ENCODE results near the gene TNFRSF12A. TPM values are rescaled to one million over a fixed set of nuclear protein-coding genes. Genes with fewer than 3 reads are reported as not detected.

TNFRSF12A gene
- total and polyA plus RNA-seq, 4 donors = 4.5 to 9.9 (median 6.3) TPM

GRCh38 chr16:3017344-3017743 is 2.8 kb upstream of the TNFRSF12A start:
- H3K27me3 ChIP-seq (ENCODE audit: control insufficient read depth, insufficient read depth, low read length) = peaks cover 68% of the 10 kb centered on the region
- WGBS (ENCODE audit: insufficient coverage) = 15% methylated on average over 20 of the region's 20 CpGs
- peaks cover 46% of the 10 kb centered on the region for H3K4me1 ChIP-seq (ENCODE audit: control insufficient read depth, insufficient read depth, low read length)
- DNase-seq (ENCODE audit: low read depth in 4 of 6, low spot score in 6 of 6) = no peak
- peaks cover 4% of the 10 kb centered on the region for H3K36me3 ChIP-seq (ENCODE audit: control insufficient read depth, insufficient read depth, low read length)
- H3K9me3 ChIP-seq (ENCODE audit: control insufficient read depth, insufficient read depth, low read length) = no peaks in the 10 kb centered on the region
- H3K4me3 ChIP-seq (ENCODE audit: low read depth, low read length) = no peak overlapping the region
- H3K27ac ChIP-seq (ENCODE audit: low read depth, low read length) = no peak overlapping the region

- DNase-seq (ENCODE audit: low read depth in 4 of 6, low spot score in 6 of 6) = peak in 2 of 6 donors; percentile 10 to 26
- Histone ChIP-seq H3K4me1 (ENCODE audit: control insufficient read depth, insufficient read depth, low read length) (peaks cover 46% of the 10 kb centered on the region), H3K36me3 (ENCODE audit: control insufficient read depth, insufficient read depth, low read length) (peaks cover 4% of the 10 kb centered on the region), H3K9me3 (ENCODE audit: control insufficient read depth, insufficient read depth, low read length) (no peaks in the 10 kb centered on the region), H3K27ac (ENCODE audit: low read depth, low read length) (no peak within 1 kb of the TSS), H3K27me3 (ENCODE audit: control insufficient read depth, insufficient read depth, low read length) (peaks cover 62% of the 10 kb centered on the region), H3K4me3 (ENCODE audit: low read depth, low read length) (no peak within 1 kb of the TSS)
- WGBS (ENCODE audit: insufficient coverage) = under 1% methylated on average over 38 of the region's 52 CpGs
Observed at GRCh38 chr16:3017794-3018506, 2.2 kb upstream of the TNFRSF12A start, which contains the start of gene CLDN6. TSS of gene CLDN6 (minus strand) at chr16:3018183. CDS start at chr16:3016021, 2,162 bp downstream.

- WGBS (ENCODE audit: insufficient coverage) = 38% methylated on average over 39 of the region's 40 CpGs
- Histone ChIP-seq H3K4me1 (ENCODE audit: control insufficient read depth, insufficient read depth, low read length) (peaks cover 58% of the 10 kb centered on the region), H3K27me3 (ENCODE audit: control insufficient read depth, insufficient read depth, low read length) (peaks cover 45% of the 10 kb centered on the region), H3K36me3 (ENCODE audit: control insufficient read depth, insufficient read depth, low read length) (peaks cover 7% of the 10 kb centered on the region), H3K9me3 (ENCODE audit: control insufficient read depth, insufficient read depth, low read length) (no peaks in the 10 kb centered on the region), H3K4me3 (ENCODE audit: low read depth, low read length) (peak overlapping the region; percentile 93), H3K27ac (ENCODE audit: low read depth, low read length) (no peak overlapping the region)
- no peak for DNase-seq (ENCODE audit: low read depth in 4 of 6, low spot score in 6 of 6)
Observed at GRCh38 chr16:3019594-3020246, 448 bp upstream of the TNFRSF12A start.

- Histone ChIP-seq H3K27me3 (ENCODE audit: control insufficient read depth, insufficient read depth, low read length) (peaks cover 39% of the 10 kb centered on the region), H3K9me3 (ENCODE audit: control insufficient read depth, insufficient read depth, low read length) (no peaks in the 10 kb centered on the region), H3K36me3 (ENCODE audit: control insufficient read depth, insufficient read depth, low read length) (peaks cover 9% of the 10 kb centered on the region), H3K4me1 (ENCODE audit: control insufficient read depth, insufficient read depth, low read length) (peaks cover 58% of the 10 kb centered on the region), H3K4me3 (ENCODE audit: low read depth, low read length) (peak overlapping the region; percentile 93), H3K27ac (ENCODE audit: low read depth, low read length) (peak overlapping the region; percentile 95)
- peak in 2 of 6 donors; percentile 5 to 58 for DNase-seq (ENCODE audit: low read depth in 4 of 6, low spot score in 6 of 6)
- 2% methylated on average over 54 of the region's 57 CpGs for WGBS (ENCODE audit: insufficient coverage)
Observed at GRCh38 chr16:3020604-3021448, 658 bp downstream of the TNFRSF12A start.

GRCh38 chr16:3021449-3022207 is 1.5 kb downstream of the TNFRSF12A start:
- no peaks in the 10 kb centered on the region for H3K9me3 ChIP-seq (ENCODE audit: control insufficient read depth, insufficient read depth, low read length)
- H3K27ac ChIP-seq (ENCODE audit: low read depth, low read length) = peak overlapping the region; percentile 95
- DNase-seq (ENCODE audit: low read depth in 4 of 6, low spot score in 6 of 6) = peak in 2 of 6 donors; percentile 33 to 74
- peaks cover 13% of the 10 kb centered on the region for H3K36me3 ChIP-seq (ENCODE audit: control insufficient read depth, insufficient read depth, low read length)
- peaks cover 39% of the 10 kb centered on the region for H3K27me3 ChIP-seq (ENCODE audit: control insufficient read depth, insufficient read depth, low read length)
- H3K4me1 ChIP-seq (ENCODE audit: control insufficient read depth, insufficient read depth, low read length) = peaks cover 58% of the 10 kb centered on the region
- peak overlapping the region; percentile 93 for H3K4me3 ChIP-seq (ENCODE audit: low read depth, low read length)
- 8% methylated on average over 17 of the region's 25 CpGs for WGBS (ENCODE audit: insufficient coverage)

GRCh38 chr16:3022208-3022683 is 2.1 kb downstream of the TNFRSF12A start:
- Histone ChIP-seq H3K4me1 (ENCODE audit: control insufficient read depth, insufficient read depth, low read length) (peaks cover 58% of the 10 kb centered on the region), H3K9me3 (ENCODE audit: control insufficient read depth, insufficient read depth, low read length) (no peaks in the 10 kb centered on the region), H3K27ac (ENCODE audit: low read depth, low read length) (peak overlapping the region; percentile 95), H3K4me3 (ENCODE audit: low read depth, low read length) (peak overlapping the region; percentile 93), H3K27me3 (ENCODE audit: control insufficient read depth, insufficient read depth, low read length) (peaks cover 35% of the 10 kb centered on the region), H3K36me3 (ENCODE audit: control insufficient read depth, insufficient read depth, low read length) (peaks cover 19% of the 10 kb centered on the region)
- DNase-seq (ENCODE audit: low read depth in 4 of 6, low spot score in 6 of 6) = peak in 1 of 6 donors; percentile 75
- WGBS (ENCODE audit: insufficient coverage) = 50% methylated on average over 4 of the region's 8 CpGs

- DNase-seq (ENCODE audit: low read depth in 4 of 6, low spot score in 6 of 6) = no peak
- 77% methylated on average over 6 of the region's 8 CpGs for WGBS (ENCODE audit: insufficient coverage)
- Histone ChIP-seq H3K4me1 (ENCODE audit: control insufficient read depth, insufficient read depth, low read length) (peaks cover 56% of the 10 kb centered on the region), H3K27me3 (ENCODE audit: control insufficient read depth, insufficient read depth, low read length) (peaks cover 29% of the 10 kb centered on the region), H3K27ac (ENCODE audit: low read depth, low read length) (peak overlapping the region; percentile 95), H3K4me3 (ENCODE audit: low read depth, low read length) (peak overlapping the region; percentile 93), H3K36me3 (ENCODE audit: control insufficient read depth, insufficient read depth, low read length) (peaks cover 24% of the 10 kb centered on the region), H3K9me3 (ENCODE audit: control insufficient read depth, insufficient read depth, low read length) (no peaks in the 10 kb centered on the region)
Observed at GRCh38 chr16:3022684-3023414, 2.7 kb downstream of the TNFRSF12A start.

GRCh38 chr16:3023415-3023668 is 3.2 kb downstream of the TNFRSF12A start:
- 5% methylated on average over 3 of the region's 6 CpGs for WGBS (ENCODE audit: insufficient coverage)
- Histone ChIP-seq H3K4me3 (ENCODE audit: low read depth, low read length) (peak overlapping the region; percentile 93), H3K27ac (ENCODE audit: low read depth, low read length) (peak overlapping the region; percentile 95), H3K36me3 (ENCODE audit: control insufficient read depth, insufficient read depth, low read length) (peaks cover 24% of the 10 kb centered on the region), H3K27me3 (ENCODE audit: control insufficient read depth, insufficient read depth, low read length) (peaks cover 25% of the 10 kb centered on the region), H3K4me1 (ENCODE audit: control insufficient read depth, insufficient read depth, low read length) (peaks cover 53% of the 10 kb centered on the region), H3K9me3 (ENCODE audit: control insufficient read depth, insufficient read depth, low read length) (no peaks in the 10 kb centered on the region)
- peak in 1 of 6 donors; percentile 74 for DNase-seq (ENCODE audit: low read depth in 4 of 6, low spot score in 6 of 6)

All from spinal cord (tissue), 10 donors.